ENCODE measurements around the gene SNRNP200.

GRCh38 chr2:96316999-96317398 lies 11.7 kb upstream of the SNRNP200 start:
- TF ChIP-seq TOX (CRISPR knock-in tag; IDR thresholded peaks at IDR 0.05; ENCODE audit: borderline replicate concordance) (no peak), GLIS3 (CRISPR knock-in tag; IDR thresholded peaks at IDR 0.05) (no peak), ZFP3 (CRISPR knock-in tag; IDR thresholded peaks at IDR 0.05) (no peak), PATZ1 (CRISPR knock-in tag; IDR thresholded peaks at IDR 0.05; ENCODE audit: borderline replicate concordance) (no peak), CSRNP3 (CRISPR knock-in tag; IDR thresholded peaks at IDR 0.05) (no peak), PPARA (CRISPR knock-in tag; IDR thresholded peaks at IDR 0.05; ENCODE audit: borderline replicate concordance) (no peak), ZC3H10 (CRISPR knock-in tag; IDR thresholded peaks at IDR 0.05) (no peak), TCF4 (CRISPR knock-in tag; IDR thresholded peaks at IDR 0.05; ENCODE audit: borderline replicate concordance) (no peak), OSR1 (CRISPR knock-in tag; IDR thresholded peaks at IDR 0.05) (no peak), ZNF70 (CRISPR knock-in tag; IDR thresholded peaks at IDR 0.05) (no peak), BACH2 (CRISPR knock-in tag; IDR thresholded peaks at IDR 0.05; ENCODE audit: borderline replicate concordance) (no peak), ZNF565 (CRISPR knock-in tag; conservative IDR thresholded peaks at IDR 0.05; ENCODE audit: low read depth) (no peak)

All from SK-N-SH treated with all-trans-retinoic acid at 6 μM for 48 hours (cell line).